NCI-H128 (cell line): ENCODE results near the gene PROZ.
"Not testable (repeated sequence)": the region's sequence is repeated elsewhere in the genome, so short reads cannot be mapped to it uniquely, and the experiment has no call there.

Source experiments
- DNase-seq: peaks from one replicate; lab custom pipeline; 2025; ENCODE audit not compliant: unreplicated experiment; lab: John Stamatoyannopoulos, UW

Gene PROZ, protein sequence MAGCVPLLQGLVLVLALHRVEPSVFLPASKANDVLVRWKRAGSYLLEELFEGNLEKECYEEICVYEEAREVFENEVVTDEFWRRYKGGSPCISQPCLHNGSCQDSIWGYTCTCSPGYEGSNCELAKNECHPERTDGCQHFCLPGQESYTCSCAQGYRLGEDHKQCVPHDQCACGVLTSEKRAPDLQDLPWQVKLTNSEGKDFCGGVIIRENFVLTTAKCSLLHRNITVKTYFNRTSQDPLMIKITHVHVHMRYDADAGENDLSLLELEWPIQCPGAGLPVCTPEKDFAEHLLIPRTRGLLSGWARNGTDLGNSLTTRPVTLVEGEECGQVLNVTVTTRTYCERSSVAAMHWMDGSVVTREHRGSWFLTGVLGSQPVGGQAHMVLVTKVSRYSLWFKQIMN

DNA sequence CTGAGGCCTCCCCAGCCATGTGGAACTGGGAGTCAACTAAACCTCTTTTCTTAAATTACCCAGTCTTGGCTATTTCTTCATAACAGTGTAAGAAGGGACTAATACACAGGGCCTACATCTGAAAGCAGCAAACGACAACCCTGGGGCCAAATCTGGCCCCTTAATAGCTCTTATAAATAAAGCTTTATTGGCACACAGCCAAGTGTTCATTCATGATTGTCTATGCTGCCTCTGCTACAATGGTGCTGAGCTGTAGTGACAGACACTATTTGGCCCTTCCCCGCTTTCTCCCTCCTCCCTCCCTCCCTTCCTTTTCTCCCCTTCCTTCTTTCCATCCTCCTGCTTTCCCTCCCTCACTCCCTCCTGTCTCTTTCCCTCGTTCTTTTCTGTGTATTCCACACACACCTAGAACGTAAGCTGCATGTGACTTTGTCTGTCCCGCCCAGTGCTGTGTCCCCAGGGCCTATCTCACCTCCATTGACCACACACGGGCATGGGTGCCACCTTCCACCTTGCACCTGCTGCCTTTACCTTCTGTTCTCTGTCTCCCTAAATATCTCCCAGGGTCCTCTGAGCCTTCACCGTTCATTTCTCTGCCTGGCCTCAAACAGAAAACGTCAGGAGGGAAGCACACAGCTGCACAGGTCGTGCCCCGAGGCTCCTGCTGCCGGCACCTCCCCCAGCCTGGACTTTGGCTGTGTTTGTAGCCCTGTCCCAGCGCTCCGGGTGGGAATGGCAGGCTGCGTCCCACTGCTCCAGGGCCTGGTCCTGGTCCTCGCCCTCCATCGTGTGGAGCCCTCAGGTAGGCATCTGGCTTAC, at the start of gene PROZ:
Gene PROZ, plus strand, starts transcription at position 720 of the 819 bp plus-strand sequence. Its CDS starts 13 bp downstream, at position 733.
- DNase-seq = no peak

DNA sequence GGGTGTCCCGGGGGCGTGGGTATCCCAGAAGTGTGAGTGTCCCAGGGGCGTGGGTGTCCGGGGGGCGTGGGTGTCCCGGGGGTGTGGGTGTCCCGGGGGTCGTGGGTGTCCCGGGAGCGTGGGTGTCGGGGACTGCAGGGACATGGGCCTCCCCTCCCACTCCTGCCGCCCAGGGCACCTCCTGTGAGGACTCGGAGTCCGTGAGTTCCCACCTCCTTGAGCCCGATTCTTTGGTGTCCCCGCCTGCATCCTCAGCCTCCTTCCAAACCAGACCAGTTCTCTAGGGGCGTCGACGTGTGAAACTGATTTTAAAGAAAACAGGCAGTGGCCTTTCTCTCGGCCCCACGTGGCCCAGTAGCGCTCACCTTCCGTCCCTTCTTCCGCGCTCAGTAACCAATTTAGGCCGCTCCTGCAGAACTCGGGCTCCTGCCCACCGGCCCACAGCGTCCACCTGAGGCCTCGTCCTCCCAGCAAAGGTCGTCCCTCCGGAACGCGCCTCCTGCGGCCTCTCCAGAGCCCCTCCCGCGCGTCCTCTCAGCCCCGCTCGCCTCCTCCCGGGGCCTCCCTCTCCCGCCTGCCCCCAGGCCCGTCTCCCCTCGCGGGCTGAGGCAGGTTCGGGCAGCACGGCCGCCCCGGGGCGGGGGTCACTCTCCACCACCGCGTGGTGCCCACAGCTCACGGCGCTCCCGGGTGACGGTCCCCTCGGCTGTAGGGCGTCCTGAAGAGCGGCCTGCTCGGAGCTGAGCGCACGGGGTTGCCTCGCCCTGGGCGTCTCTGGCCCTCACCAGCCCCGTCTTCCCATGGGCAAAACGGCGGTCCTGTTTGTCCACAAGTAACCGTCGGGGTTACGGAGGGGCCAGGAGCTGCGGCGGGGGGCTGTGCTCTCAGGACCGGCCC, 49.0 kb upstream of the PROZ start:
- no peak for DNase-seq

DNA sequence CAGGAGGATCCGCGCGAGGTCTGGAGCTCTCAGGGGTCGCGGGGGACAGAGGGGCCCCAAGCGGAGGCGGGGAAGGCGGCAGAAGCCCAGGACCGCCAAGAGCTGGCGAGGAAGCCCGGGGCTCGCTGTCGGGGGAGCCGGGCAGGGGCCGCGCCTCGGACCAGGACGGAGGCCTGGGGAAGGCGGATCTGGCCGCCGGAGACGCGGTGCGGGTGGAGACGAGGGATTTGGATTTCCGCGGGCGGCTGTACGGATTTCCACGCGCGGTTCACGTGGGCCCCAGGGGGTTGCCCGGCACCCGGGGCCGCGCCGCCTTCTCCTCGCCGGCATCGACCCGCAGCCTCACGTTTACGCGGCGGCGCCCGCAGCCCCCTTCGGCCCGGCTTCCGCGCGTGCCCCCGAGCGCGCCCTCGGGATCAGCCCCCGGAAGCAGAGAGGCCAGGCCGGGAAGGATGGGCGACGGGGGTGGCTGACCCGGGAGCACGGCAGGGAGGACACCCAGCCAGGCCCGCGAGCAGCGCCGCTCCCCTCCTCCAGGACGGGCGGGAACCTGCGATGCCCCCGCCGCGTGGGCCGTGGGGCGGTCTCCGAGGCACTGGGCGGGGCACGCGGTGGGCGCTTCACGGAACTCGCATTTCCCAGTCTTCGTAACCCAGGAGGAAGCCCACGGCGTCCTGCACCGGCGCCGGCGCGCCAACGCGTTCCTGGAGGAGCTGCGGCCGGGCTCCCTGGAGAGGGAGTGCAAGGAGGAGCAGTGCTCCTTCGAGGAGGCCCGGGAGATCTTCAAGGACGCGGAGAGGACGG, 48.2 kb upstream of the PROZ start:
- no peak for DNase-seq

DNA sequence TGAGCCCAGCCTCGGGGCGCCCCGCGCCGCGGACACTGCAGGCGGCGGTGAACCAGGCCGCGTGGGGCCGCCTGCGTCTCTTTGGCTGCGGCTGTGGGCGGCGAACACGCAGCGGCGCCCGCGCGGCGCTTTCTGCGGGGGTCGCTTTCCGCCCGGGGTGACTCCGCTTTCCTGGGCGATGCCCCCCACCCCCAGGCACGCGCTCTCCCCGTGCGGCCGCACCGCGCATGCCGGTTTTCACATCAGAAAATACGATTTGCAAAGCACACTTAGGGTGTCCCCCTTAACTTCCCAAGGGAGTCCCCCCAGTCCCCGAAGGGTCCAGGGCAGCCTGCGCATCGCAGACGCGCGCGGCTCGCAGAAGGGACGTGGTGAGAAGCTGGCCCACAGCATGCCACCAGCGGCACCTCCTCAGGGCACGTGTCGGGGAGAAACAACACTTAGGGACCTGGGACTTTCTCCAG, 47.6 kb upstream of the PROZ start:
- DNase-seq = no peak

DNA sequence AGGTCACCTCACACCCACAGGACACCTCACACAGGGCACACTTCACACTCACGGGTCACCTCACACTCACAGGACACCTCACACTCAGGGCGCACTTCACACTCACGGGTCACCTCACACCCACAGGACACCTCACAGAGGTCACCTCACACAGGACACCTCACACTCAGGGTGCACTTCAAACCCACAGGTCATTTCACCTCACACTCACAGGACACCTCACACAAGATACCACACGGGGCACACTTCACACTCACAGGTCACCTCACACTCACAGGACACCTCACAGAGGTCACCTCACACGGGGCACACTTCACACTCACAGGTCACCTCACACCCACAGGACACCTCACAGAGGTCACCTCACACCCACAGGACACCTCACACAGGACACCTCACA, 46.6 kb upstream of the PROZ start:
- not testable (repeated sequence) for DNase-seq

DNA sequence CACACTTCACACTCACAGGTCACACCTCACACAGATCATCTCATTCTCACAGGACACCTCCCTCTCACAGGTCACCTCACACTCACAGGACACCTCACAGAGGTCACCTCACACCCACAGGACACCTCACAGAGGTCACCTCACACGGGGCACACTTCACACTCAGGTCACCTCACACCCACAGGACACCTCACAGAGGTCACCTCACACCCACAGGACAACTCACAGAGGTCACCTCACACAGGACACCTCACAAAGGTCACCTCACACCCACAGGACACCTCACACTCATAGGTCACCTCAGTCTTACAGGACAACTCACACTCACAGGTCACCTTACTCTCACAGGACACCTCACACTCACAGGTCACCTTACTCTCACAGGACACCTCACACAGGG, 46.0 kb upstream of the PROZ start:
- not testable (repeated sequence) for DNase-seq

DNA sequence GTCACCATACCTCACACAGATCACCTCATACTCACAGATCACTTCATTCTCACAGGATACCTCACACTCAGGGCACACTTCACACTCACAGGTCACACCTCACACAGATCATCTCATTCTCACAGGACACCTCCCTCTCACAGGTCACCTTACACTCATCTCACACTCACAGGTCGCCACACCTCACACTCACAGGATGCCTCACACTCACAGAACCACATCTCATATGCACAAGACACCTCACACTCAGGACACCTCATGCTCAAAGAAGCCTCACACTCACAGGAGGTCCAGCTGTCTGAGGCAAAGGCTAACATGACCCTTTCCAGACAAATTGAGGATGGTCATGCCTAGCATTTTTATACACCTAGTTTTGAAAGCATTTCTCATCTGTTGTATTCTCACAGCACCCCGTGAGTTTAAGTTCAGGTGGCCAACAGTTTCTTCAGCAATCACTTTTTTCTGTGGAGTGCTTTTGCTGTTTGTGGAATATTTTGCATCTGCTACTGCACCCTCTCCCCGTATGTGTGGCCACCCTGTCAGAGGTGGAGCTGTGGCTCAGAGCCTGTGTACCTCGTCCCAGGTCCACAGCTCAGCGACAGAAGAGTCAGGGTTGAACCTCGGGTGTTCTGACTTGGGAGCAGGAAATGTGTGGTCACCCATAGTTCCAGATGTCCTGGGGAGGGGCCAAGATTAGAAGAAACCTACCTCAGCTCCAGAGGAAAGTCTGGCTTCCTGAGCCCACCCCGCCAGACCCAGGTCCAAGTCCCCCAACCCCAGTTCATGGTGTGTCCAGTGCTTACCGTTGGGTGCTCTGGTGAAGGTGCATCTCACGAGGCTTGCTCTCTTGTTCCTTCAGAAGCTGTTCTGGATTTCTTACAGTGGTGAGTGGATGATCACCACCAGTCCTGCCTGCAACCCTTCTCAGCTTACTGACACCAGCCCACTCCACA, 45.3 kb upstream of the PROZ start:
- DNase-seq = no peak

DNA sequence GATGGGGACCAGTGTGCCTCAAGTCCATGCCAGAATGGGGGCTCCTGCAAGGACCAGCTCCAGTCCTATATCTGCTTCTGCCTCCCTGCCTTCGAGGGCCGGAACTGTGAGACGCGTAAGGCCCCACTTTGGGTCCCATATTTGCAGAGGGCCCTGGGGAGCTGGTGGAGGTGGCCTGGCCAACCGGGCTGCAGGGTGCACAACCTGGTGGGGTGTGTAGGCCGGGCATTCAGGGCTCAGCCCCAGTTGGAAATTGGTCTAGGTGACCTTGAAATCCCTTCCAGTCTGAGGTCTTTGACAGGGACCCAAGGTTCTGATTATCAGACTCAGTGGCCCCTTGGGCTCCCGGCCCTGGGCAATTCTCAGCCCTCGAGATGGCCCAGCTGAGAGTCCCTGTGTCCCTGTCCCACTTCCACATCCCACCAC, 44.6 kb upstream of the PROZ start:
- no peak for DNase-seq

DNA sequence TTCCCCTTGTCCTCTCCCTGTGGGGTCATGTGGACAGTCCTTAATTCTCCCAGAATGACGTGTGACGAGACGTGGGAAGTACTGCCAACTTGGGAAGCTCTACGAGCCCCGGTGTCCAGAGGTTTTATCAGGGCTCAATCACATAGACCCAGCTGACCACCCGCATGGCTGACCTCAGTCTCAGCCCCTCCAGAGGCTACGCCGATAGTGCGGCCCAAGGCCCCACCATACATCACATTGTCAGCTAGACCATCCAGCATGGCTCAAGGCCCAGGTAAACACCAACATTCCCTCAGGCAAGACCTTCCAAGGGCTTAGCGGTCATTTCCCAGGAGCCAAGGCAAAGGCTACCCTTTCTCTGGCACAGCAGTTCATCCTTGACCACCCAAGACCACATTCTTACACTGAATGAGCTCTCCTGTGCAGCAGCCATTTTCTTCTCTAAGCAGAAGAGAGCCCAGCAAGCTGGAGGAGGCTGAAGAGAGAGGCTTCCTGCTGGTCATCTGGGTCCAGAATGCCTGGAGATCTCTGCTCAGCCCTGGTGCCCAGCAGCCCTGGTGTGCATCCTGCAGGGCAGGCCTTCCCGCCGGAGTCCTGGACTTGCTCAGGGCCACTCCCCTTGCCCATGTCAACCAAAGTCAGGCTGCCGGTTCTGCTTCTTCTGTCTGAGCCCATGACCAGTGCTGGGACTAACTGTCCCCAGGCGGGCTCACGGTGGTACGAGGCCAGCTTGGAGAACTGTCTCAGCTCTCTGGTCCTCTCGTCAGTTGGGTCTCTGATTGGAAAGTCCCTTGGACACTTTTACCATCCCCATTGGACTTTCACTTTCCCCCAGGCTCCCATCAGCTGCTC, 43.7 kb upstream of the PROZ start:
- no peak for DNase-seq

DNA sequence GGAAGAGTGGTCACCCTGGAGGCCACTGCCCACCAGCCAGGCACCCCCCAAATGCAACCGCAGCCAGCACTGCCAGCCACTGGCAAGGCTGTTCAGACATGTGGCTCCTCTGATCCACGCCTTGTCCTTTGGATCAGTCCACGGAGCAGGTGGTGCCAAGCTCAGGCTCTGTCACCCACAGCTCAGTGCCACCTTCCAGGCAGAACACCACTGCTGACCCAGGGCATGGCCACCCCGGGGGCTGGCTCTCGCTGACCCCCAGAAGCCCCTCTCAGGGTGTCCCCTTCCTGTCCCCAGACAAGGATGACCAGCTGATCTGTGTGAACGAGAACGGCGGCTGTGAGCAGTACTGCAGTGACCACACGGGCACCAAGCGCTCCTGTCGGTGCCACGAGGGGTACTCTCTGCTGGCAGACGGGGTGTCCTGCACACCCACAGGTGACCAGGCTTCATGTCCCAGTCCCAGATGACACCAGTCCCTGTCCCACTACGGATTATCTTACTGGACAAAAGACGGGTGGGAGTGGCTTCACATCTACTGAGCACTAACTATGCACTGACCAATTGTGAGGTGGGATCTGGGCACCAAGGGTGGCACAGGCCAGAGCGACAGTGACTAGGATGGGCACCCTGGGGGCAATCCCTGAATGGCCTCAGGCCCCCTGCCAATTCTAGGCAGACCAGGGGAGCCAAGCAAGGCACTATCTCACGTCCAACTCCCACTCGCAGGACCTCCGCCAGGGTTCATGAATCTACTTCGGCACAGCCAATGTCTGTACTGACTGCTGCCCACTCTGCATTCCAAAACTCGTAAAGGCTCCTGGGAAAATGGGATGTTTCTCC, 42.9 kb upstream of the PROZ start:
- no peak for DNase-seq

DNA sequence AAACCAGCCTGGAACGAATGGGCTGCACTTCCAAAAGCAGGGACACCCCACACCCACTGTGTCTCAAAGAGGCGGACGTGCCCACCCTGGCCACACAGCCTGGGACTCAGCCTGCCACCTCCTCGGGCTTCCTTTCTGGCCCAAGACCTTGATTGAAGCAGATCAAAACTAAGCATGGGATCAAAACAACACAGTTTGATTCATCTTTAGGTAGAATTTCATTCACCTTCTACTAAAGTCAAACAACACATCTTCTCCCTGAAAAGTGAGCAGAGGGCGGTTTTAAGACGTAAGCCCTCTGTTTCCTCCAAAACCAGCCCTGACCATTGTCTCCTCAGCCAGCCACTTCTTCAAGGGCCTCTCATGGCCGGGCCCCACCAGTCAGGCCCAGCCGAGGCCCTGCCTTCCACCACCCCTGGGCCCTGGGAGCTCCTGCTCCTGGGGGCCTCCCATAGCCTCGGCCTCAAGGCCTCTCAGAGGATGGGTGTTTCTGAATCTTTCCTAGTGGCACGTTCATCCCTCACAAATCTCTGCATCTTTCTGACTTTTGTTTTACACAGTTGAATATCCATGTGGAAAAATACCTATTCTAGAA, 42.1 kb upstream of the PROZ start:
- no peak for DNase-seq

DNA sequence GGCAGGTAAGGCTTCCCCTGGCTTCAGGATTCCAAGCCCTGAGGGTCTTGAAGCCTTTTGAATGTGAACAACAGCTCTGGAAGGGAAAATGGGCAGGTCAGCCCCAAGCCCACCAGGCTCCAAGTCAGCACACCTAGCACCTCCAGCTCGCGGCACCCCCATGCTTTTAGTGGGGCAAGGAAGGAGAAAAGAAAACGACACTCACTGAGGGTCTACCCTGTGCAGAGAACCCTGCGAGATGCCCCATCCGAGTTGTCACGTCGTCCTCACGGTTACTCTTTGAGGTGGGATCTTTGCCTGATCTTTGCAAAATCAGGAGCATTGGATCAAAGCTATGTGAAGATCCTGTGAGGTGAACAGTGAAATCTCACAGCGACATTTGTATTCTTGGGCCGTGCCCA, 41.6 kb upstream of the PROZ start:
- no peak for DNase-seq

DNA sequence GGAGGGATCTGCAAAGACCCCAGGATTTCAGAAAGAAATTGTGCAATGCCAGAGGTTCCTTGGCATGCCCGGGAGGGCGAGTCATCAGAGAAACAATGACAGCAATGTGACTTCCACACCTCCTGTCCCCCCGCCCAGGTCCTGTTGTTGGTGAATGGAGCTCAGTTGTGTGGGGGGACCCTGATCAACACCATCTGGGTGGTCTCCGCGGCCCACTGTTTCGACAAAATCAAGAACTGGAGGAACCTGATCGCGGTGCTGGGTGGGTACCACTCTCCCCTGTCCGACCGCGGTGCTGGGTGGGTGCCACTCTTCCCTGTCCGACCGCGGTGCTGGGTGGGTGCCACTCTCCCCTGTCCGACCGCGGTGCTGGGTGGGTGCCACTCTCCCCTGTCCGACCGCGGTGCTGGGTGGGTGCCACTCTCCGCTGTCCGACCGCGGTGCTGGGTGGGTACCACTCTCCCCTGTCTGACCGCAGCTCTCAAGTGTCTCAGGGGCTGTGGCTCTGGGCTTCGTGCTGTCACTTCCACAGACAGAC, 41.0 kb upstream of the PROZ start:
- no peak for DNase-seq

DNA sequence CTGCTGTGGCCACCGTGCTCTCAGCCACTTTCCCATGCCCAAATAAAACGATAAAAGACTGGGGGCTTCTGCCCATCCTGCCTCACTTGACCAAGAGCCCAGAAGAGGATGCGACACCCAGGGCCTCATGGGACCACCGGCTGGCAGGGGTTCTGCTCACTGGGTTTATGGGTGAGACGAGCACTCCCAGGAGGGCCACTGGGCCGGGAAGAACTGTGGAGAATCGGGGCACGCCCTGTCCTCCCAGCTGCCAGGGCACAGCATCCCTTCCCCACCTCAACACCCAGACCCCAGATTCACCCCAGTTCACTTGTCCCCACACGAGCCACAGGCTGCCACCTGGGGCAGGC, 40.6 kb upstream of the PROZ start:
- no peak for DNase-seq

DNA sequence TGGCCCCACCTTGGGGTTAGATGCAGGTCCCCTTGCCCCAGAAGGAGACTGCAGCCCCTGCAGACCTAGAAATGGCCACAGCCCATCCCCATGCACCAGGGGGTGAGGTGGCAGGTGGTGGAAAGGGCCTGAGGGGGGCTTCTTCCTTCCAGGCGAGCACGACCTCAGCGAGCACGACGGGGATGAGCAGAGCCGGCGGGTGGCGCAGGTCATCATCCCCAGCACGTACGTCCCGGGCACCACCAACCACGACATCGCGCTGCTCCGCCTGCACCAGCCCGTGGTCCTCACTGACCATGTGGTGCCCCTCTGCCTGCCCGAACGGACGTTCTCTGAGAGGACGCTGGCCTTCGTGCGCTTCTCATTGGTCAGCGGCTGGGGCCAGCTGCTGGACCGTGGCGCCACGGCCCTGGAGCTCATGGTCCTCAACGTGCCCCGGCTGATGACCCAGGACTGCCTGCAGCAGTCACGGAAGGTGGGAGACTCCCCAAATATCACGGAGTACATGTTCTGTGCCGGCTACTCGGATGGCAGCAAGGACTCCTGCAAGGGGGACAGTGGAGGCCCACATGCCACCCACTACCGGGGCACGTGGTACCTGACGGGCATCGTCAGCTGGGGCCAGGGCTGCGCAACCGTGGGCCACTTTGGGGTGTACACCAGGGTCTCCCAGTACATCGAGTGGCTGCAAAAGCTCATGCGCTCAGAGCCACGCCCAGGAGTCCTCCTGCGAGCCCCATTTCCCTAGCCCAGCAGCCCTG, 40.0 kb upstream of the PROZ start:
- no peak for DNase-seq

DNA sequence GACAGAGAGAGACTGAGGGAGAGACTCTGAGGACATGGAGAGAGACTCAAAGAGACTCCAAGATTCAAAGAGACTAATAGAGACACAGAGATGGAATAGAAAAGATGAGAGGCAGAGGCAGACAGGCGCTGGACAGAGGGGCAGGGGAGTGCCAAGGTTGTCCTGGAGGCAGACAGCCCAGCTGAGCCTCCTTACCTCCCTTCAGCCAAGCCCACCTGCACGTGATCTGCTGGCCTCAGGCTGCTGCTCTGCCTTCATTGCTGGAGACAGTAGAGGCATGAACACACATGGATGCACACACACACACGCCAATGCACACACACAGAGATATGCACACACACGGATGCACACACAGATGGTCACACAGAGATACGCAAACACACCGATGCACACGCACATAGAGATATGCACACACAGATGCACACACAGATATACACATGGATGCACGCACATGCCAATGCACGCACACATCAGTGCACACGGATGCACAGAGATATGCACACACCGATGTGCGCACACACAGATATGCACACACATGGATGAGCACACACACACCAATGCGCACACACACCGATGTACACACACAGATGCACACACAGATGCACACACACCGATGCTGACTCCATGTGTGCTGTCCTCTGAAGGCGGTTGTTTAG, 39.2 kb upstream of the PROZ start:
- DNase-seq = no peak
